DND-41 (cell line): ENCODE measurements around the gene SULF2.

ENCODE experiments used
- CTCF ChIP-seq: IDR thresholded peaks from 2 replicates; pipeline ENCODE4 v1.5.1; 2012; ENCODE audit warnings: borderline replicate concordance, low read length, moderate library complexity, mild to moderate bottlenecking; ENCODE audit not compliant: poor library complexity, severe bottlenecking; ENCODE audit errors: extremely low read depth
- EZH2 ChIP-seq: IDR thresholded peaks from 3 replicates; pipeline ENCODE4 v1.6.1; 2012; ENCODE audit warnings: borderline replicate concordance, low read depth, mild to moderate bottlenecking, moderate library complexity, low read length, inconsistent platforms; ENCODE audit not compliant: severe bottlenecking

DNA sequence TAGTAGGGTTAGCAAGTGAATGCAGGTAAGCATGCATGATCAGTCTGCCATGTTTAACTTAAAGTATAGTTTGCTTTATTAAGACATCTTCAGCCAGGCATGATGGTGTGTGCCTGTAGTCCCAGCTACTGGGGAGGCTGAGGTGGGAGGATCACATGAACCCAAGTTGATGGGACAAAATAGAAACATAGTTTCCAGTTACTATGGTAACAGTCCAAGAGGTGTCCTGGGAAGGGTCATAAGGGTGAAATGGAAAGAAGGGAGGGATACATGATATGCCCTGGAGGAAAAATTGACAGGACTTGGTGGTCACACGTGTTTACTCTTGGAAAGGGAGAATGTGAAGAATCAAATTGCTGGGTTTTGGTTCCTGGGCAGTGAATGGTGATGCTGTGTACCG, 139.6 kb downstream of the SULF2 start:
- TF ChIP-seq CTCF (no peak), EZH2 (no peak)
